T-helper 17 cell (primary cell): ENCODE measurements around the gene EXOC6B. TPM values are rescaled to one million over a fixed set of nuclear protein-coding genes. Genes with fewer than 3 reads are reported as not detected.

ENCODE experiments used
- ATAC-seq: fragments of 150-1000 bp; cut with Tn5 transposase; 2 replicates; pipeline ENCODE4 v1.10.0; 2021; ENCODE audit warnings: mild to moderate bottlenecking, moderate library complexity
- DNase-seq, 3 donors: peaks; one replicate each; pipeline versions ENCODE4 v3.0.0 to v3.0.0-alpha.2; 2020 to 2021
- H3K9me3 ChIP-seq: one replicate; pipeline ENCODE4 v1.7.0; 2013; ENCODE audit warnings: low read length, mild to moderate bottlenecking; ENCODE audit not compliant: control insufficient read depth, poor library complexity, severe bottlenecking
- H3K27ac Mint-ChIP-seq: one replicate; pipeline ENCODE4 v1.8.0; 2022; ENCODE audit warnings: mild to moderate bottlenecking, moderate library complexity, mixed read lengths
- H3K27me3 Mint-ChIP-seq: one replicate; pipeline ENCODE4 v1.8.0; 2022; ENCODE audit warnings: mixed read lengths
- H3K36me3 Mint-ChIP-seq: one replicate; pipeline ENCODE4 v1.8.0; 2022; ENCODE audit warnings: low read depth, mixed read lengths
- H3K4me1 Mint-ChIP-seq: one replicate; pipeline ENCODE4 v1.8.0; 2022; ENCODE audit warnings: mild to moderate bottlenecking, mixed read lengths
- H3K4me3 Mint-ChIP-seq: one replicate; pipeline ENCODE4 v1.8.0; 2022; ENCODE audit warnings: mild to moderate bottlenecking, moderate library complexity, mixed read lengths
- total RNA-seq, 4 donors: library from RNA in 2 of 4; stranded (reverse) in 2 of 4; gene quantifications; one replicate each; pipeline ENCODE4 v1.2.3 and lab custom pipeline; 2022 to 2026

EXOC6B gene
- total RNA-seq, 2 donors from 2014 or later: 14.6 to 17.3 TPM

- Mint-ChIP-seq H3K4me3 (no peak overlapping the region), H3K27ac (no peak overlapping the region), H3K27me3 (no peaks in the 10 kb centered on the region), H3K4me1 (no peaks in the 10 kb centered on the region), H3K36me3 (peaks cover 2% of the 10 kb centered on the region)
- no peak for ATAC-seq
- DNase-seq: no peak
- no peaks in the 10 kb centered on the region for H3K9me3 ChIP-seq
Measured at GRCh38 chr2:72361042-72361441, 464.8 kb downstream of the EXOC6B start.

GRCh38 chr2:72350852-72351251 lies 475.0 kb downstream of the EXOC6B start:
- Mint-ChIP-seq H3K27me3 (no peaks in the 10 kb centered on the region), H3K4me3 (no peak overlapping the region), H3K27ac (no peak overlapping the region), H3K4me1 (no peaks in the 10 kb centered on the region), H3K36me3 (peaks cover 2% of the 10 kb centered on the region)
- no peaks in the 10 kb centered on the region for H3K9me3 ChIP-seq
- DNase-seq (no peak), ATAC-seq (no peak)

- Mint-ChIP-seq H3K4me1 (no peaks in the 10 kb centered on the region), H3K27ac (no peak overlapping the region), H3K36me3 (peaks cover 2% of the 10 kb centered on the region), H3K27me3 (no peaks in the 10 kb centered on the region), H3K4me3 (no peak overlapping the region)
- no peaks in the 10 kb centered on the region for H3K9me3 ChIP-seq
- no peak for DNase-seq
- no peak for ATAC-seq
Measured at GRCh38 chr2:72349016-72349415, 476.8 kb downstream of the EXOC6B start.

GRCh38 chr2:72347081-72347480 lies 478.8 kb downstream of the EXOC6B start:
- H3K9me3 ChIP-seq: no peaks in the 10 kb centered on the region
- Mint-ChIP-seq H3K27ac (no peak overlapping the region), H3K4me3 (no peak overlapping the region), H3K36me3 (peaks cover 3% of the 10 kb centered on the region), H3K27me3 (no peaks in the 10 kb centered on the region), H3K4me1 (no peaks in the 10 kb centered on the region)
- DNase-seq (no peak), ATAC-seq (no peak)

GRCh38 chr2:72341639-72342038 lies 484.2 kb downstream of the EXOC6B start:
- no peak overlapping the region for H3K4me3 Mint-ChIP-seq
- H3K9me3 ChIP-seq: no peaks in the 10 kb centered on the region
- H3K27ac Mint-ChIP-seq: no peak overlapping the region
- ATAC-seq: no peak
- H3K4me1 Mint-ChIP-seq: no peaks in the 10 kb centered on the region
- no peak for DNase-seq
- H3K27me3 Mint-ChIP-seq: no peaks in the 10 kb centered on the region
- H3K36me3 Mint-ChIP-seq: peaks cover 3% of the 10 kb centered on the region

- Mint-ChIP-seq H3K27ac (no peak overlapping the region), H3K36me3 (peaks cover 3% of the 10 kb centered on the region), H3K4me1 (no peaks in the 10 kb centered on the region), H3K27me3 (no peaks in the 10 kb centered on the region), H3K4me3 (no peak overlapping the region)
- ATAC-seq: no peak
- no peak for DNase-seq
- H3K9me3 ChIP-seq: no peaks in the 10 kb centered on the region
Measured at GRCh38 chr2:72340665-72341064, 485.2 kb downstream of the EXOC6B start.

GRCh38 chr2:72338076-72338475 lies 487.8 kb downstream of the EXOC6B start:
- Mint-ChIP-seq H3K4me3 (no peak overlapping the region), H3K36me3 (no peaks in the 10 kb centered on the region), H3K4me1 (no peaks in the 10 kb centered on the region), H3K27me3 (no peaks in the 10 kb centered on the region), H3K27ac (no peak overlapping the region)
- H3K9me3 ChIP-seq: no peaks in the 10 kb centered on the region
- ATAC-seq: no peak
- DNase-seq: no peak

- H3K9me3 ChIP-seq: no peaks in the 10 kb centered on the region
- ATAC-seq: no peak
- no peak for DNase-seq
- no peaks in the 10 kb centered on the region for H3K27me3 Mint-ChIP-seq
- no peak overlapping the region for H3K4me3 Mint-ChIP-seq
- no peak overlapping the region for H3K27ac Mint-ChIP-seq
- no peaks in the 10 kb centered on the region for H3K4me1 Mint-ChIP-seq
- H3K36me3 Mint-ChIP-seq: no peaks in the 10 kb centered on the region
Measured at GRCh38 chr2:72332720-72333119, 493.1 kb downstream of the EXOC6B start.

- no peak overlapping the region for H3K27ac Mint-ChIP-seq
- DNase-seq (no peak), ATAC-seq (no peak)
- no peaks in the 10 kb centered on the region for H3K27me3 Mint-ChIP-seq
- no peaks in the 10 kb centered on the region for H3K36me3 Mint-ChIP-seq
- no peak overlapping the region for H3K4me3 Mint-ChIP-seq
- no peaks in the 10 kb centered on the region for H3K9me3 ChIP-seq
- H3K4me1 Mint-ChIP-seq: no peaks in the 10 kb centered on the region
Measured at GRCh38 chr2:72330652-72331051, 495.2 kb downstream of the EXOC6B start.

- ATAC-seq (no peak), DNase-seq (no peak)
- peaks cover 2% of the 10 kb centered on the region for H3K36me3 Mint-ChIP-seq
- H3K27me3 Mint-ChIP-seq: no peaks in the 10 kb centered on the region
- H3K4me3 Mint-ChIP-seq: no peak overlapping the region
- no peaks in the 10 kb centered on the region for H3K4me1 Mint-ChIP-seq
- H3K9me3 ChIP-seq: no peaks in the 10 kb centered on the region
- H3K27ac Mint-ChIP-seq: no peak overlapping the region
Measured at GRCh38 chr2:72326759-72327158, 499.1 kb downstream of the EXOC6B start.

GRCh38 chr2:72325592-72326422 lies 500.0 kb downstream of the EXOC6B start:
- Mint-ChIP-seq H3K4me3 (no peak overlapping the region), H3K27me3 (no peaks in the 10 kb centered on the region), H3K27ac (no peak overlapping the region), H3K4me1 (no peaks in the 10 kb centered on the region), H3K36me3 (peaks cover 2% of the 10 kb centered on the region)
- H3K9me3 ChIP-seq: no peaks in the 10 kb centered on the region
- ATAC-seq (no peak), DNase-seq (no peak)

- Mint-ChIP-seq H3K27ac (no peak overlapping the region), H3K4me1 (no peaks in the 10 kb centered on the region), H3K36me3 (no peaks in the 10 kb centered on the region), H3K4me3 (no peak overlapping the region), H3K27me3 (no peaks in the 10 kb centered on the region)
- no peak for ATAC-seq
- DNase-seq: no peak
- H3K9me3 ChIP-seq: no peaks in the 10 kb centered on the region
Measured at GRCh38 chr2:72316774-72317173, 509.1 kb downstream of the EXOC6B start.

GRCh38 chr2:72300147-72300684 lies 525.6 kb downstream of the EXOC6B start:
- H3K4me1 Mint-ChIP-seq: no peaks in the 10 kb centered on the region
- H3K36me3 Mint-ChIP-seq: no peaks in the 10 kb centered on the region

GRCh38 chr2:72293620-72294019 lies 532.2 kb downstream of the EXOC6B start:
- ATAC-seq: no peak
- DNase-seq: no peak
- H3K4me3 Mint-ChIP-seq: no peak overlapping the region
- peaks cover 2% of the 10 kb centered on the region for H3K4me1 Mint-ChIP-seq
- no peak overlapping the region for H3K27ac Mint-ChIP-seq
- no peaks in the 10 kb centered on the region for H3K9me3 ChIP-seq
- no peaks in the 10 kb centered on the region for H3K36me3 Mint-ChIP-seq
- H3K27me3 Mint-ChIP-seq: no peaks in the 10 kb centered on the region

More at GRCh38 chr2:72300147-72300684, 525.6 kb downstream of the EXOC6B start:
- Mint-ChIP-seq H3K27me3 (no peaks in the 10 kb centered on the region), H3K27ac (no peak overlapping the region), H3K4me3 (no peak overlapping the region)
- ATAC-seq (no peak), DNase-seq (no peak)
- H3K9me3 ChIP-seq: no peaks in the 10 kb centered on the region
